Smooth muscle cell (in vitro differentiated cells): ENCODE data around the gene PTCHD1. TPM values are rescaled to one million over a fixed set of nuclear protein-coding genes. Genes with fewer than 3 reads are reported as not detected.

Experiments
- DNase-seq: peaks from one replicate; lab custom pipeline; 2025; ENCODE audit not compliant: unreplicated experiment; lab: John Stamatoyannopoulos, UW
- H2AFZ ChIP-seq: fragments of 200-600 bp; sonication (generic); 2 replicates; pipeline ENCODE4 v1.6.0; 2016; ENCODE audit warnings: antibody characterized with exemption, low read depth, mild to moderate bottlenecking
- H3F3A ChIP-seq: fragments of 200-600 bp; sonication (generic); 2 replicates; pipeline ENCODE4 v1.6.0; 2017; ENCODE audit warnings: antibody characterized with exemption, low read depth
- H3K27ac ChIP-seq: fragments of 200-600 bp; sonication (generic); 2 replicates; pipeline ENCODE4 v1.5.1; 2016; ENCODE audit warnings: low read depth, mild to moderate bottlenecking
- H3K27me3 ChIP-seq: fragments of 200-600 bp; sonication (generic); 2 replicates; pipeline ENCODE4 v1.6.1; 2016; ENCODE audit warnings: low read depth, mild to moderate bottlenecking
- H3K36me3 ChIP-seq: fragments of 200-600 bp; sonication (generic); 2 replicates; pipeline ENCODE4 v1.5.1; 2016; ENCODE audit warnings: low read depth
- H3K4me1 ChIP-seq: fragments of 200-600 bp; sonication (generic); 2 replicates; pipeline ENCODE4 v1.5.1; 2016; ENCODE audit warnings: low read depth
- H3K4me2 ChIP-seq: fragments of 200-600 bp; sonication (generic); 2 replicates; pipeline ENCODE4 v1.6.0; 2016; ENCODE audit warnings: mild to moderate bottlenecking
- H3K4me3 ChIP-seq: fragments of 200-600 bp; sonication (generic); 2 replicates; pipeline ENCODE4 v1.5.1; 2016; ENCODE audit warnings: mild to moderate bottlenecking
- H3K79me2 ChIP-seq: fragments of 200-600 bp; sonication (generic); 2 replicates; pipeline ENCODE4 v1.6.0; 2016; ENCODE audit warnings: low read depth, mild to moderate bottlenecking
- H3K9ac ChIP-seq: fragments of 200-600 bp; sonication (generic); 2 replicates; pipeline ENCODE4 v1.6.0; 2016; ENCODE audit warnings: low read depth
- H3K9me3 ChIP-seq: fragments of 200-600 bp; sonication (generic); replicated peaks from 2 replicates; pipeline ENCODE4 v1.5.1; 2016; ENCODE audit warnings: low read depth
- H4K20me1 ChIP-seq: fragments of 200-600 bp; sonication (generic); 2 replicates; pipeline ENCODE4 v1.6.0; 2016; ENCODE audit warnings: low read depth
- WGBS: methylation state at CpG from one replicate; pipeline ENCODE4 v1.1.7; 2016; ENCODE audit warnings: low lambda C conversion rate; 5-methylcytosine and 5-hydroxymethylcytosine counted together
- polyA plus RNA-seq: library from polyadenylated mRNA; unstranded; fragments of >200 nt; fragmentation: Nextera tagmentation; extraction: Ambion mirVana; gene quantifications from 2 replicates; pipeline ENCODE4 v1.2.1, GENCODE V29; 2016
- total RNA-seq: library from RNA; depleted of rRNA; stranded (reverse); fragments of >200 nt; gene quantifications from 2 replicates; pipeline ENCODE4 v1.2.3, GENCODE V29; 2014
- TF ChIP-seq, protein P1 (sequence below): fragments of 200-600 bp; sonication (generic); IDR thresholded peaks from 2 replicates; pipeline ENCODE4 v1.5.1; 2017; ENCODE audit warnings: borderline replicate concordance, mild to moderate bottlenecking, antibody characterized with exemption; ENCODE audit not compliant: insufficient read depth, poor library complexity, severe bottlenecking

The PTCHD1 gene
- total and polyA plus RNA-seq, 2 experiments from 2014 or later = 0.40 to 0.87 TPM

DNA sequence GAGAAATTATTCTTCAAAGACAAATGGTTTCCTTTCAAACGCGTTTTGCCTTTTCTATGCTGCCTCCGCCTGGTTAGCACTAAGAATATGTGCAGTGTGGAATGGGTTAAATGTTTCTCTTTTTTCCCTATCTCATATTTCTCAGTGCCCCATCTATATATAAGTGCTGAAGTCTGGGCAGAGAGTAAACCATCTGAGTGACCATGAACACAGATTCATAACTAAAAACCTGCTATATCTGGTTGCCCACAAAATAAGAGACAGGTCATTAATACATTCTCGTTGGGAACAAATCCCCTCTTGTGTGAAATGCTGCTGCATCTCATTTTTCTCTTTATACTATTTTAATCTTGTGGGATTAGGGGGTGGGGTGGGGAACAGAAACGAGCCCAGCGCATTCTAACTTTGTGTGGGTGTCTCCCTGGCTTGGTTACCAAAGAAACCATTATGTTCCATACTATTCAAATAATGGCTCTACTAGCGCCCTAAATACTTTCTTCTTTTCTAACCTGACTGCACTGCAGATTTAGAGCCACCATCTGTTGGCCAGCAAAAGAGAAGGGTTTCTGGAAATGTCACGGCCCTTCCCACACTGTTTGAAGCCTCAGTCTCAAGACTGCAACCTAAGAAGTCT is 42.2 kb upstream of the PTCHD1 start:
- Histone ChIP-seq H4K20me1 (no peaks in the 10 kb centered on the region), H3F3A (no peaks in the 10 kb centered on the region), H3K9ac (no peak overlapping the region), H3K4me1 (peaks cover 11% of the 10 kb centered on the region), H3K79me2 (no peaks in the 10 kb centered on the region), H3K36me3 (no peaks in the 10 kb centered on the region), H3K27me3 (no peaks in the 10 kb centered on the region), H3K4me3 (no peak overlapping the region), H2AFZ (no peak overlapping the region), H3K4me2 (peak overlapping the region; percentile 26), H3K9me3 (no peaks in the 10 kb centered on the region), H3K27ac (no peak overlapping the region)
- DNase-seq = no peak
- TF ChIP-seq, protein P1, sequence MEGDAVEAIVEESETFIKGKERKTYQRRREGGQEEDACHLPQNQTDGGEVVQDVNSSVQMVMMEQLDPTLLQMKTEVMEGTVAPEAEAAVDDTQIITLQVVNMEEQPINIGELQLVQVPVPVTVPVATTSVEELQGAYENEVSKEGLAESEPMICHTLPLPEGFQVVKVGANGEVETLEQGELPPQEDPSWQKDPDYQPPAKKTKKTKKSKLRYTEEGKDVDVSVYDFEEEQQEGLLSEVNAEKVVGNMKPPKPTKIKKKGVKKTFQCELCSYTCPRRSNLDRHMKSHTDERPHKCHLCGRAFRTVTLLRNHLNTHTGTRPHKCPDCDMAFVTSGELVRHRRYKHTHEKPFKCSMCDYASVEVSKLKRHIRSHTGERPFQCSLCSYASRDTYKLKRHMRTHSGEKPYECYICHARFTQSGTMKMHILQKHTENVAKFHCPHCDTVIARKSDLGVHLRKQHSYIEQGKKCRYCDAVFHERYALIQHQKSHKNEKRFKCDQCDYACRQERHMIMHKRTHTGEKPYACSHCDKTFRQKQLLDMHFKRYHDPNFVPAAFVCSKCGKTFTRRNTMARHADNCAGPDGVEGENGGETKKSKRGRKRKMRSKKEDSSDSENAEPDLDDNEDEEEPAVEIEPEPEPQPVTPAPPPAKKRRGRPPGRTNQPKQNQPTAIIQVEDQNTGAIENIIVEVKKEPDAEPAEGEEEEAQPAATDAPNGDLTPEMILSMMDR = no peak
- WGBS = 53% methylated on average over 8 of the region's 8 CpGs

DNA sequence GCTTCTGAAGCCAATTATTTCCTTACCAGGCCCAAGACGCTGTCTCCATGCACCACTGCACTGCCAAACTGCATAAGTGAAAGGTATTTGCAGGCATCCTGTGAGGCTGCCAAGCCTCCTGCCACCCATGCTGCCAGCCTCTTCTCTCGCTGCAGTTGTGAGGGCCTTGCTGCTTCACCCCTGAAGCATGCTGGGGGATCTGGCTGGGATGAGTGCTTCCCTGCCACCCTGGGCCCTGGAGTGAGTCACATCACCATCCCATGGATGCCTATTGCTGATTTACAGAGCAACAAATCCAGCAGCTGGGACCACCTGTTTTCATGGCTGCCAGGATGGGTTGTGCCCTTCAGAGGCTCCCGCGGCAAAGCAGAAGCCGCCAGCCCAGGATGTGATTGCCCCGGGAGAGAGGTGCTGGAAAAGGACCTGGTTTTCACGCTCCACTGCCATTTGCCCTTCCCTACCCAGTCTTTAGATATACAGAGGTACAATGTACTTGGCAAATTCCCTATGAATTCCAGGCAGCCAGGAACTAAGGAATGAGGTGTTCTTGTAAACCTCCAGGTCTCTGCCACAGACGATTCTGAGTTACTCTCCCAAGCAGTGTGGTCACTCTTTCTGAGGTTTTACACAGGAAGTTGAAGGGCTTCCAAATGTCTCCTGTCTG is 41.5 kb upstream of the PTCHD1 start:
- Histone ChIP-seq H3K9ac (no peak overlapping the region), H3K27me3 (no peaks in the 10 kb centered on the region), H4K20me1 (no peaks in the 10 kb centered on the region), H3K4me2 (no peak overlapping the region), H3K4me3 (no peak overlapping the region), H3K27ac (no peak overlapping the region), H3K36me3 (no peaks in the 10 kb centered on the region), H3K9me3 (no peaks in the 10 kb centered on the region), H3K4me1 (peaks cover 11% of the 10 kb centered on the region), H3K79me2 (no peaks in the 10 kb centered on the region), H3F3A (no peaks in the 10 kb centered on the region), H2AFZ (no peak overlapping the region)
- WGBS = 83% methylated on average over 8 of the region's 8 CpGs
- DNase-seq = no peak
- TF ChIP-seq, protein P1 = no peak

DNA sequence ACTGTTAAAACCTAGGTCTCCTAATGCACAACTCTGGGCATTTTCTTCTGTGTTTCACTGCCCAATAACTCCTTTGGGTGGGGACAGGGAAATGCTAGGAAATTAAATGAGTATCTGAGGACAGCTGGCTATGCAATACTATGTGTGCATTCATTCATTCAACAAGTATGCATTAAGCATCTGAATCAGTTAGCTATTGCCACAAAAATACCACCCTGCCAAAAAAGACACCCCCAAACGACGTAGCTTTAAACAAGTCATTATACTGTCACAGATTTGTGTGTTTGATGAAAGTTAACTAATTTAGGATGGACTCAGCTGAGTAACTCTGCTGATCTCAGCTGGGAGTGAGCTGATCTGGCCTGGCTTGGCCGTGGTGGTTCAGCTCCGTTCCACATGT is 29.8 kb upstream of the PTCHD1 start:
- TF ChIP-seq, protein P1 = no peak

More for the DNA sequence above, 29.8 kb upstream of the PTCHD1 start:
- Histone ChIP-seq H3F3A (no peaks in the 10 kb centered on the region), H3K4me2 (no peak overlapping the region), H2AFZ (no peak overlapping the region), H3K79me2 (no peaks in the 10 kb centered on the region), H3K4me1 (no peaks in the 10 kb centered on the region), H3K9ac (no peak overlapping the region), H3K36me3 (no peaks in the 10 kb centered on the region), H3K4me3 (no peak overlapping the region), H4K20me1 (no peaks in the 10 kb centered on the region), H3K27me3 (peaks cover 3% of the 10 kb centered on the region), H3K9me3 (no peaks in the 10 kb centered on the region), H3K27ac (no peak overlapping the region)
- no peak for DNase-seq
- 84% methylated on average over 4 of the region's 4 CpGs for WGBS
